WERI-Rb-1 (cell line): ENCODE measurements around the gene LRP5.

Experiments used
- DNase-seq: peaks from one replicate; pipeline ENCODE4 v3.0.0-alpha.2; 2020
- H3K27ac ChIP-seq: fragments of 250-450 bp; sonication (Bioruptor Pico); 2 replicates; pipeline ENCODE4 v1.5.1; 2020; ENCODE audit warnings: mild to moderate bottlenecking, moderate library complexity
- H3K27me3 ChIP-seq: fragments of 250-450 bp; sonication (Bioruptor Pico); 2 replicates; pipeline ENCODE4 v1.5.1; 2021; ENCODE audit warnings: mild to moderate bottlenecking, low read depth, moderate library complexity; ENCODE audit not compliant: insufficient read depth, severe bottlenecking
- H3K36me3 ChIP-seq: fragments of 250-450 bp; sonication (Bioruptor Pico); 2 replicates; pipeline ENCODE4 v1.5.1; 2020; ENCODE audit warnings: mild to moderate bottlenecking, moderate library complexity
- H3K4me3 ChIP-seq: 2 replicates; pipeline ENCODE4 v1.5.1; 2011; ENCODE audit warnings: low read depth, mild to moderate bottlenecking, control low read depth, low read length
- H3K9me3 ChIP-seq: fragments of 250-450 bp; sonication (Bioruptor Pico); 2 replicates; pipeline ENCODE4 v1.5.1; 2021; ENCODE audit warnings: mild to moderate bottlenecking, moderate library complexity; ENCODE audit not compliant: severe bottlenecking
- CTCF ChIP-seq: IDR thresholded peaks from 2 replicates; pipeline ENCODE4 v1.5.1; 2011; ENCODE audit warnings: low read depth, mild to moderate bottlenecking, control low read depth, inconsistent platforms, low read length

The LRP5 gene

GRCh38 chr11:68436985-68437926 lies 124.9 kb downstream of the LRP5 start:
- no peak overlapping the region for H3K27ac ChIP-seq
- peaks cover 38% of the 10 kb centered on the region for H3K36me3 ChIP-seq
- DNase-seq = no peak

GRCh38 chr11:68437927-68438657 lies 125.7 kb downstream of the LRP5 start:
- Histone ChIP-seq H3K4me3 (no peak overlapping the region), H3K9me3 (no peaks in the 10 kb centered on the region), H3K27me3 (no peaks in the 10 kb centered on the region), H3K36me3 (peaks cover 41% of the 10 kb centered on the region), H3K27ac (no peak overlapping the region)
- DNase-seq = no peak
- TF ChIP-seq CTCF = no peak

More at GRCh38 chr11:68436985-68437926, 124.9 kb downstream of the LRP5 start:
- Histone ChIP-seq H3K27me3 (no peaks in the 10 kb centered on the region), H3K4me3 (no peak overlapping the region), H3K9me3 (no peaks in the 10 kb centered on the region)
- no peak for TF ChIP-seq CTCF

DNA sequence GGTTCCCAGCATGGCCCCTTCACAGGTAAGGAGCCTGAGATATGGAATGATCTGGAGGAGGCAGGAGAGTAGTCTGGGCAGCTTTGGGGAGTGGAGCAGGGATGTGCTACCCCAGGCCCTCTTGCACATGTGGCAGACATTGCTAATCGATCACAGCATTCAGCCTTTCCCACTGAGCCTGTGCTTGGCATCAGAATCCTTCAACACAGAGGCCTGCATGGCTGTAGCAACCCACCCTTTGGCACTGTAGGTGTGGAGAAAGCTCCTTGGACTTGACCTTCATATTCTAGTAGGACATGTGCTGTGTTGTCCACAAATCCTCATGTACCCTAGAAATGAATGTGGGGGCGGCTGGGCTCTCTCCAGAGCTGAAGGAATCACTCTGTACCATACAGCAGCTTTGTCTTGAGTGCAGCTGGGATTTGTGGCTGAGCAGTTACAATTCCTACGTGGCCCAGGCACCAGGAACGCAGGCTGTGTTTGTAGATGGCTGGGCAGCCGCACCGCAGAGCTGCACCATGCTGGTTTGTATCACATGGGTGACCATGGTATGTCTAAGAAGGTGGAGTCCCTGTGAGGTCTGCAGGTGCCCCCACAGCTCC lies 126.4 kb downstream of the LRP5 start:
- Histone ChIP-seq H3K36me3 (peaks cover 41% of the 10 kb centered on the region), H3K4me3 (no peak overlapping the region), H3K27me3 (no peaks in the 10 kb centered on the region), H3K9me3 (no peaks in the 10 kb centered on the region), H3K27ac (no peak overlapping the region)
- no peak for DNase-seq
- no peak for TF ChIP-seq CTCF

DNA sequence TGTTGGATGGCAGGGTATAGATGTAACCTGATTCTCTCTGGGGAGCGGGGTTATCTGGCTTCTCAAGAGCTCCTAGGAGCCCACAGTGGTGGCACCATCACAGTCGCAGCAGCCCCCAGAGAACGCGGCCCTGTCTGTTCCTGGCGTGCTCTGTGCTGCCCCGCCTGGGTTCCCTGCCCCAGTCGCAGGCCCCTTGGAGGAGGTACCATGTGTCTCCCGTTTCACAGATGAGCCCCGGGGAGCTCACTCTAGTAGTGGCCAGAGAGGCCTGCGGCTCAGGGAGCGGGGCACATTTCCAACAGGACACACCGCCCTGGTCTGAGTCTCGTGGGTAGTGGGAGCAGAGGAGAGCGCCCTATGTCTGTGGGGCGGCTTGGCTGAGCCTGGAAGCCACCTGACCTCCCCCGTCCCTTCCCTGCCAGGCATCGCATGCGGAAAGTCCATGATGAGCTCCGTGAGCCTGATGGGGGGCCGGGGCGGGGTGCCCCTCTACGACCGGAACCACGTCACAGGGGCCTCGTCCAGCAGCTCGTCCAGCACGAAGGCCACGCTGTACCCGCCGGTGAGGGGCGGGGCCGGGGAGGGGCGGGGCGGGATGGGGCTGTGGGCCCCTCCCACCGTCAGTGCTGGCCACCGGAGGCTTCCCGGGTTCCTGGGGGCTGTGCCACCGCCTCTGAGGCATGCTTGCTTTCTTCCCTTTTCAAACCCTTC lies 127.1 kb downstream of the LRP5 start:
- no peak for TF ChIP-seq CTCF
- no peaks in the 10 kb centered on the region for H3K27me3 ChIP-seq
- H3K36me3 ChIP-seq = peaks cover 34% of the 10 kb centered on the region
- H3K27ac ChIP-seq = no peak overlapping the region
- no peak overlapping the region for H3K4me3 ChIP-seq
- no peaks in the 10 kb centered on the region for H3K9me3 ChIP-seq
- no peak for DNase-seq

GRCh38 chr11:68440224-68440623 lies 127.8 kb downstream of the LRP5 start:
- H3K36me3 ChIP-seq = peaks cover 32% of the 10 kb centered on the region
- no peak overlapping the region for H3K27ac ChIP-seq
- DNase-seq = no peak

More at GRCh38 chr11:68440224-68440623, 127.8 kb downstream of the LRP5 start:
- no peak for TF ChIP-seq CTCF
- H3K9me3 ChIP-seq = no peaks in the 10 kb centered on the region
- H3K27me3 ChIP-seq = no peaks in the 10 kb centered on the region
- no peak overlapping the region for H3K4me3 ChIP-seq
